ENCODE data around the gene WDR37.

GRCh38 chr10:1148855-1149605, 92.8 kb downstream of the WDR37 start:
- TF ChIP-seq, protein P1, sequence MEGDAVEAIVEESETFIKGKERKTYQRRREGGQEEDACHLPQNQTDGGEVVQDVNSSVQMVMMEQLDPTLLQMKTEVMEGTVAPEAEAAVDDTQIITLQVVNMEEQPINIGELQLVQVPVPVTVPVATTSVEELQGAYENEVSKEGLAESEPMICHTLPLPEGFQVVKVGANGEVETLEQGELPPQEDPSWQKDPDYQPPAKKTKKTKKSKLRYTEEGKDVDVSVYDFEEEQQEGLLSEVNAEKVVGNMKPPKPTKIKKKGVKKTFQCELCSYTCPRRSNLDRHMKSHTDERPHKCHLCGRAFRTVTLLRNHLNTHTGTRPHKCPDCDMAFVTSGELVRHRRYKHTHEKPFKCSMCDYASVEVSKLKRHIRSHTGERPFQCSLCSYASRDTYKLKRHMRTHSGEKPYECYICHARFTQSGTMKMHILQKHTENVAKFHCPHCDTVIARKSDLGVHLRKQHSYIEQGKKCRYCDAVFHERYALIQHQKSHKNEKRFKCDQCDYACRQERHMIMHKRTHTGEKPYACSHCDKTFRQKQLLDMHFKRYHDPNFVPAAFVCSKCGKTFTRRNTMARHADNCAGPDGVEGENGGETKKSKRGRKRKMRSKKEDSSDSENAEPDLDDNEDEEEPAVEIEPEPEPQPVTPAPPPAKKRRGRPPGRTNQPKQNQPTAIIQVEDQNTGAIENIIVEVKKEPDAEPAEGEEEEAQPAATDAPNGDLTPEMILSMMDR (IDR thresholded peaks at IDR 0.05; ENCODE audit: low read length) = no peak
- TF ChIP-seq EZH2 (IDR thresholded peaks at IDR 0.05; ENCODE audit: borderline replicate concordance, low read length) = no peak

Data from OCI-LY1 (cell line).